Keratinocyte (primary cell): ENCODE data around the gene CSMD2. TPM values are rescaled to one million over a fixed set of nuclear protein-coding genes. Genes with fewer than 3 reads are reported as not detected.

ENCODE experiments used
- DNase-seq: peaks from one replicate; pipeline ENCODE4 v3.0.0-alpha.2; 2011; ENCODE audit warnings: low read depth, missing footprints, low spot score
- FAIRE-seq: peaks from 2 replicates; lab custom pipeline; 2011; peaks lifted over from hg19 to GRCh38; lab: Jason Lieb, UNC
- H2AFZ ChIP-seq: 2 replicates; pipeline ENCODE4 v1.6.0; 2012; ENCODE audit warnings: low read length, control low read depth, inconsistent platforms; ENCODE audit not compliant: control insufficient read depth
- H3K27ac ChIP-seq: 2 replicates; pipeline ENCODE4 v1.5.1; 2011; ENCODE audit warnings: low read length; ENCODE audit not compliant: control insufficient read depth, insufficient read depth
- H3K27me3 ChIP-seq: 3 replicates; pipeline ENCODE4 v1.6.0; 2011; ENCODE audit warnings: low read length; ENCODE audit not compliant: control insufficient read depth, insufficient read depth; ENCODE audit errors: extremely low read depth
- H3K36me3 ChIP-seq, 2 experiments: 2 replicates in 1 of 2; 3 replicates in 1 of 2; pipeline ENCODE4 v1.5.1; 2011; ENCODE audit warnings: low read length in 2 of 2, mild to moderate bottlenecking in 1 of 2; ENCODE audit not compliant: control insufficient read depth in 2 of 2, insufficient read depth in 2 of 2; ENCODE audit errors: extremely low read depth in 1 of 2
- H3K4me1 ChIP-seq: 3 replicates; pipeline ENCODE4 v1.5.1; 2011; ENCODE audit warnings: low read length; ENCODE audit not compliant: control insufficient read depth, insufficient read depth; ENCODE audit errors: extremely low read depth
- H3K4me2 ChIP-seq: 3 replicates; pipeline ENCODE4 v1.6.0; 2011; ENCODE audit warnings: low read depth, low read length; ENCODE audit not compliant: control insufficient read depth, insufficient read depth; ENCODE audit errors: extremely low read depth
- H3K4me3 ChIP-seq, 3 experiments: fragments of 200-600 bp in 1 of 3; sonication (generic) in 1 of 3; 2 replicates in 2 of 3; 3 replicates in 1 of 3; pipeline ENCODE4 v1.5.1; 2011 to 2016; ENCODE audit warnings: low read length in 3 of 3, mild to moderate bottlenecking in 3 of 3, control low read depth in 2 of 3, inconsistent platforms in 1 of 3, low read depth in 1 of 3, mixed read lengths in 1 of 3, mixed run types in 1 of 3, moderate library complexity in 1 of 3; ENCODE audit not compliant: control insufficient read depth in 2 of 3, insufficient read depth in 2 of 3; ENCODE audit errors: extremely low read depth in 1 of 3
- H3K79me2 ChIP-seq: 2 replicates; pipeline ENCODE4 v1.6.0; 2012; ENCODE audit warnings: low read length; ENCODE audit not compliant: control insufficient read depth, insufficient read depth
- H3K9ac ChIP-seq: 3 replicates; pipeline ENCODE4 v1.6.0; 2011; ENCODE audit warnings: low read length; ENCODE audit not compliant: control insufficient read depth, insufficient read depth; ENCODE audit errors: extremely low read depth
- H3K9me1 ChIP-seq: 3 replicates; pipeline ENCODE4 v1.6.0; 2011; ENCODE audit warnings: low read length; ENCODE audit not compliant: control insufficient read depth, insufficient read depth; ENCODE audit errors: extremely low read depth
- H3K9me3 ChIP-seq: 2 replicates; pipeline ENCODE4 v1.5.1; 2012; ENCODE audit warnings: low read depth, low read length; ENCODE audit not compliant: control insufficient read depth
- H4K20me1 ChIP-seq: 3 replicates; pipeline ENCODE4 v1.6.0; 2011; ENCODE audit warnings: low read length; ENCODE audit not compliant: control insufficient read depth, insufficient read depth; ENCODE audit errors: extremely low read depth
- EZH2 ChIP-seq: IDR thresholded peaks from one replicate; pipeline ENCODE4 v1.6.1; 2012; ENCODE audit warnings: inconsistent platforms, mild to moderate bottlenecking, low read length, moderate library complexity
- dilution Hi-C: fragments of 300-500 bp; cut with MboI; formaldehyde crosslinking; loops from one replicate; pipeline ENCODE4 v1.7.0; 2020; ENCODE audit warnings: low sequenced_read_pairs; ENCODE audit not compliant: extremely low pct_ligation_motif_present
- polyA plus RNA-seq, 5 experiments: library from polyadenylated mRNA; depleted of rRNA in 3 of 5; stranded (reverse) in 3 of 5; stranded (forward) in 1 of 5; unstranded in 1 of 5; fragments of >200 nt; gene quantifications; 1 replicate in 1 of 5; 2 replicates in 3 of 5; 3 replicates in 1 of 5; pipeline versions ENCODE4 v1.2.1 to v1.2.3, GENCODE V29; 2011 to 2012; ENCODE audit warnings: missing spikeins in 2 of 5, low read depth in 1 of 5, low replicate concordance in 1 of 5
- TF ChIP-seq, protein P1 (sequence below), 3 experiments: IDR thresholded peaks in 1 of 3; conservative IDR thresholded peaks in 1 of 3; optimal IDR thresholded peaks in 1 of 3; 2 replicates in 2 of 3; 3 replicates in 1 of 3; pipeline versions ENCODE3 to v1.5.1; 2011; ENCODE audit warnings: low read length in 3 of 3, mild to moderate bottlenecking in 3 of 3, moderate library complexity in 2 of 3, control low read depth in 1 of 3, inconsistent platforms in 1 of 3; ENCODE audit not compliant: insufficient read depth in 2 of 3; ENCODE audit errors: extremely low read depth in 1 of 3

Gene CSMD2
- polyA plus RNA-seq, 1 donor (not counting 4 experiments of a cell fraction or from before 2014, with no cell fraction given): 2.0 TPM

DNA sequence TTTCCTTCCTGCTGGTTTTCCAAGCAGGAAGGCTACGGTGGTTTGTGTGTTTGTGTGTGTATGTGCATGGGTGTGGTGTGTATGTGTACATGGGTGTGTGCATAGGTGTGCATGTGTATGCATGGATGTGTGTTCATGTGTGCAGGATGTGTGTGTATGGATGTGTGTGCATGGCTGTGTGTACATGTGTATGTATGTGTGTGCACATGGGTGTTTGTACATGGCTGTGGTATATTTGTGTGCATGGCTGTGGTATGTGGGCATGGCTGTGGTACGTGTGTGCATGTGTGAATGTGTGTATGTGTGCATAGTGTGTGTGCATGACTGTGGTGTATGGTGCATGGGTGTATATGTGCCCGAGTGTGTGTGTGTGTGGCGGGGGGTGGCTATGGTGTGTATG lies 24.0 kb upstream of the CSMD2 start:
- FAIRE-seq: no peak
- no peaks in the 10 kb centered on the region for H3K36me3 ChIP-seq
- no peak overlapping the region for H3K4me2 ChIP-seq
- DNase-seq: no peak
- no peak overlapping the region for H2AFZ ChIP-seq
- dilution Hi-C loops: no loop called here
- H3K9ac ChIP-seq: no peak overlapping the region
- H3K9me3 ChIP-seq: no peaks in the 10 kb centered on the region
- H3K27ac ChIP-seq: no peak overlapping the region
- H3K9me1 ChIP-seq: no peaks in the 10 kb centered on the region
- TF ChIP-seq, protein P1, sequence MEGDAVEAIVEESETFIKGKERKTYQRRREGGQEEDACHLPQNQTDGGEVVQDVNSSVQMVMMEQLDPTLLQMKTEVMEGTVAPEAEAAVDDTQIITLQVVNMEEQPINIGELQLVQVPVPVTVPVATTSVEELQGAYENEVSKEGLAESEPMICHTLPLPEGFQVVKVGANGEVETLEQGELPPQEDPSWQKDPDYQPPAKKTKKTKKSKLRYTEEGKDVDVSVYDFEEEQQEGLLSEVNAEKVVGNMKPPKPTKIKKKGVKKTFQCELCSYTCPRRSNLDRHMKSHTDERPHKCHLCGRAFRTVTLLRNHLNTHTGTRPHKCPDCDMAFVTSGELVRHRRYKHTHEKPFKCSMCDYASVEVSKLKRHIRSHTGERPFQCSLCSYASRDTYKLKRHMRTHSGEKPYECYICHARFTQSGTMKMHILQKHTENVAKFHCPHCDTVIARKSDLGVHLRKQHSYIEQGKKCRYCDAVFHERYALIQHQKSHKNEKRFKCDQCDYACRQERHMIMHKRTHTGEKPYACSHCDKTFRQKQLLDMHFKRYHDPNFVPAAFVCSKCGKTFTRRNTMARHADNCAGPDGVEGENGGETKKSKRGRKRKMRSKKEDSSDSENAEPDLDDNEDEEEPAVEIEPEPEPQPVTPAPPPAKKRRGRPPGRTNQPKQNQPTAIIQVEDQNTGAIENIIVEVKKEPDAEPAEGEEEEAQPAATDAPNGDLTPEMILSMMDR (optimal IDR thresholded peaks at IDR 0.05 in 1 of 3, IDR thresholded peaks at IDR 0.05 in 1 of 3, conservative IDR thresholded peaks at IDR 0.05 in 1 of 3; ENCODE audit: extremely low read depth in 1 of 3, insufficient read depth in 2 of 3, low read length in 3 of 3): no peak
- TF ChIP-seq EZH2: no peak
- no peaks in the 10 kb centered on the region for H3K4me1 ChIP-seq
- H3K27me3 ChIP-seq: peaks cover 4% of the 10 kb centered on the region
- no peaks in the 10 kb centered on the region for H4K20me1 ChIP-seq
- no peaks in the 10 kb centered on the region for H3K79me2 ChIP-seq
- no peak overlapping the region for H3K4me3 ChIP-seq

DNA sequence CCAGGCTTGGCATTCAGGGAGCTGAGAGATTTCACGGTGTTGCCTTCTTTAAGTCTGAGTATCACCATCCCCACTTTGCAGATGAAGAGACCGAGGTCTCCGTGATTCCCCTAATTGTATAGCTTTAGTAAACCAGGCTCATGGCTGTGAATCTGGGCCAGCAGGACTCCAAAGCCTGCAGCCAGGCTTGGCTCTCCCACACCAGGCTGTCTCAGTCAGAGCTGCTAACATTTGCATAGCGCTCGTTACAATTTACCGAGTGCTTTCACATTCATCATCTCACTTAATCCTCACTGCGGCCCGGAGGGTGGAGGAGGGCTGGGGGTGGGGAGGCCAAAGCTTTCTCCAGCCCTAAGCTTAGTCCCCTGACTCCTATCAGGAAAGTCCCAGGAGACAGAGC lies 23.4 kb upstream of the CSMD2 start:
- H2AFZ ChIP-seq: no peak overlapping the region
- no peaks in the 10 kb centered on the region for H3K79me2 ChIP-seq
- DNase-seq (no peak), FAIRE-seq (no peak)
- peaks cover 4% of the 10 kb centered on the region for H3K27me3 ChIP-seq
- no peak overlapping the region for H3K27ac ChIP-seq
- no peaks in the 10 kb centered on the region for H3K4me1 ChIP-seq
- H3K36me3 ChIP-seq: no peaks in the 10 kb centered on the region
- H3K4me2 ChIP-seq: no peak overlapping the region
- no peak overlapping the region for H3K4me3 ChIP-seq
- dilution Hi-C loops: no loop called here
- H3K9me1 ChIP-seq: no peaks in the 10 kb centered on the region
- H3K9ac ChIP-seq: no peak overlapping the region
- no peaks in the 10 kb centered on the region for H3K9me3 ChIP-seq
- H4K20me1 ChIP-seq: no peaks in the 10 kb centered on the region
- TF ChIP-seq EZH2: no peak
- TF ChIP-seq, protein P1 (optimal IDR thresholded peaks at IDR 0.05 in 1 of 3, IDR thresholded peaks at IDR 0.05 in 1 of 3, conservative IDR thresholded peaks at IDR 0.05 in 1 of 3; ENCODE audit: extremely low read depth in 1 of 3, insufficient read depth in 2 of 3, low read length in 3 of 3): no peak
